ENCODE results near the gene DZIP3.

DZIP3 gene

GRCh38 chr3:108698461-108698860, 108.9 kb downstream of the DZIP3 start:
- DNase-seq (ENCODE audit: low read depth) = no peak

- no peak for DNase-seq (ENCODE audit: low read depth)
Measured at GRCh38 chr3:108705045-108705444, 115.5 kb downstream of the DZIP3 start.

GRCh38 chr3:108713009-108713516, 123.5 kb downstream of the DZIP3 start:
- no peak for DNase-seq (ENCODE audit: low read depth)

GRCh38 chr3:108713816-108714215, 124.3 kb downstream of the DZIP3 start:
- DNase-seq (ENCODE audit: low read depth) = no peak

- no peak for DNase-seq (ENCODE audit: low read depth)
Measured at GRCh38 chr3:108718454-108718853, 128.9 kb downstream of the DZIP3 start.

- no peak for DNase-seq (ENCODE audit: low read depth)
Measured at GRCh38 chr3:108719178-108719806, 129.8 kb downstream of the DZIP3 start.

- no peak for DNase-seq (ENCODE audit: low read depth)
Measured at GRCh38 chr3:108722724-108723123, 133.2 kb downstream of the DZIP3 start.

- no peak for DNase-seq (ENCODE audit: low read depth)
Measured at GRCh38 chr3:108724101-108724500, 134.6 kb downstream of the DZIP3 start.

- no peak for DNase-seq (ENCODE audit: low read depth)
Measured at GRCh38 chr3:108728105-108728504, 138.6 kb downstream of the DZIP3 start.

GRCh38 chr3:108728934-108729333, 139.4 kb downstream of the DZIP3 start:
- DNase-seq (ENCODE audit: low read depth) = no peak

- DNase-seq (ENCODE audit: low read depth) = no peak
Measured at GRCh38 chr3:108736821-108737220, 147.3 kb downstream of the DZIP3 start.

- no peak for DNase-seq (ENCODE audit: low read depth)
Measured at GRCh38 chr3:108742929-108743328, 153.4 kb downstream of the DZIP3 start.

Measured in amniotic epithelial cell (primary cell).